NCI-H460 (cell line): ENCODE measurements around the gene IPMK. TPM values are rescaled to one million over a fixed set of nuclear protein-coding genes. Genes with fewer than 3 reads are reported as not detected.
"Not testable (repeated sequence)": the region's sequence is repeated elsewhere in the genome, so short reads cannot be mapped to it uniquely, and the experiment has no call there.

Experiments
- DNase-seq: peaks from one replicate; pipeline ENCODE4 v3.0.0-alpha.2; 2016; ENCODE audit warnings: low read depth; ENCODE audit errors: extremely low read depth
- total RNA-seq: library from RNA; depleted of rRNA; stranded (reverse); fragments of >200 nt; shearing (Covaris generic); gene quantifications from 2 replicates; pipeline ENCODE4 v1.2.3, GENCODE V29; 2014

The IPMK gene
- total RNA-seq, 1 experiment from 2014 or later: 9.6 TPM

- no peak for DNase-seq
These were observed 806 bp upstream of the IPMK start for GRCh38 chr10:58268454-58268945.

- peak; percentile 14 for DNase-seq
These were observed 625 bp downstream of the IPMK start for GRCh38 chr10:58266826-58267712.

GRCh38 chr10:58266003-58266825 is 1.5 kb downstream of the IPMK start:
- peak; percentile 34 for DNase-seq

GRCh38 chr10:58265249-58265648 is 2.4 kb downstream of the IPMK start:
- DNase-seq: no peak

- DNase-seq: no peak
These were observed 2.9 kb downstream of the IPMK start for GRCh38 chr10:58264780-58265179.

GRCh38 chr10:58262766-58263165 is 4.9 kb downstream of the IPMK start:
- no peak for DNase-seq

- DNase-seq: no peak
These were observed 7.4 kb downstream of the IPMK start for GRCh38 chr10:58260334-58260733.

- DNase-seq: no peak
These were observed 8.6 kb downstream of the IPMK start for GRCh38 chr10:58258977-58259692.

- not testable (repeated sequence) for DNase-seq
These were observed 11.5 kb downstream of the IPMK start for GRCh38 chr10:58256013-58256780.

GRCh38 chr10:58254644-58255043 is 13.1 kb downstream of the IPMK start:
- no peak for DNase-seq

GRCh38 chr10:58253184-58253583 is 14.5 kb downstream of the IPMK start:
- DNase-seq: no peak

- not testable (repeated sequence) for DNase-seq
These were observed 23.0 kb downstream of the IPMK start for GRCh38 chr10:58244666-58245065.

- DNase-seq: not testable (repeated sequence)
These were observed 23.5 kb downstream of the IPMK start for GRCh38 chr10:58244242-58244641.

- DNase-seq: not testable (repeated sequence)
These were observed 23.9 kb downstream of the IPMK start for GRCh38 chr10:58243801-58244200.

GRCh38 chr10:58243269-58243668 is 24.4 kb downstream of the IPMK start:
- DNase-seq: no peak

- no peak for DNase-seq
These were observed 26.3 kb downstream of the IPMK start for GRCh38 chr10:58241346-58241745.

GRCh38 chr10:58240531-58240930 is 27.2 kb downstream of the IPMK start:
- no peak for DNase-seq

- DNase-seq: no peak
These were observed 28.0 kb downstream of the IPMK start for GRCh38 chr10:58239561-58240169.

GRCh38 chr10:58237014-58237834 is 30.5 kb downstream of the IPMK start:
- peak; percentile 20 for DNase-seq
